Measurements from ENCODE around the gene BCL2L1.
A peak's percentile ranks its signal among the peaks of the same experiment; 100 is the strongest.

The BCL2L1 gene

GRCh38 chr20:31662372-31662854 is 60.3 kb downstream of the BCL2L1 start:
- H3K9ac ChIP-seq (ENCODE audit: low read length) = peak overlapping the region; percentile 69; the same call in 1 of the 2 replicates
- TF ChIP-seq EZH2 (IDR thresholded peaks at IDR 0.05; ENCODE audit: borderline replicate concordance, low read length) = no peak
- 0 out of 2 replicates have a peak, but pooled peaks have one; percentile 49 for TF ChIP-seq CTCF (IDR thresholded peaks at IDR 0.05; ENCODE audit: low read length)
- no peak overlapping the region for H2AFZ ChIP-seq (ENCODE audit: low read length)

GRCh38 chr20:31661625-31662371 is 60.9 kb downstream of the BCL2L1 start:
- no peaks in the 10 kb centered on the region for H3K27me3 ChIP-seq (ENCODE audit: insufficient read depth, low read length)
- no peaks in the 10 kb centered on the region for H3K79me2 ChIP-seq (ENCODE audit: insufficient read depth, low read length)
- no peaks in the 10 kb centered on the region for H3K9me2 ChIP-seq (ENCODE audit: low read depth, low read length)
- H3K9me3 ChIP-seq (ENCODE audit: low read length) = no peaks in the 10 kb centered on the region
- H3K9ac ChIP-seq (ENCODE audit: low read length) = peak overlapping the region; percentile 69
- peaks cover 28% of the 10 kb centered on the region; the same call in 1 of the 2 replicates for H3K36me3 ChIP-seq (ENCODE audit: insufficient read depth, low read length)
- H3F3A ChIP-seq (ENCODE audit: insufficient read depth, low read length) = no peaks in the 10 kb centered on the region
- H3K4me3 ChIP-seq (ENCODE audit: low read depth, low read length, poor library complexity, severe bottlenecking) = peak overlapping the region; percentile 62
- H4K20me1 ChIP-seq (ENCODE audit: insufficient read depth, low read length) = no peaks in the 10 kb centered on the region
- peak; percentile 55 for TF ChIP-seq CTCF (IDR thresholded peaks at IDR 0.05; ENCODE audit: low read length)
- TF ChIP-seq EZH2 (IDR thresholded peaks at IDR 0.05; ENCODE audit: borderline replicate concordance, low read length) = no peak
- H3K27ac ChIP-seq (ENCODE audit: low read depth, low read length, poor library complexity, severe bottlenecking) = peak overlapping the region; percentile 85
- peaks cover 32% of the 10 kb centered on the region for H3K4me1 ChIP-seq (ENCODE audit: insufficient read depth, low read length, severe bottlenecking)
- H3K4me2 ChIP-seq (ENCODE audit: low read length) = peak overlapping the region; percentile 95
- no peak overlapping the region for H2AFZ ChIP-seq (ENCODE audit: low read length)

More at GRCh38 chr20:31662372-31662854, 60.3 kb downstream of the BCL2L1 start:
- Histone ChIP-seq H3F3A (ENCODE audit: insufficient read depth, low read length) (no peaks in the 10 kb centered on the region), H3K4me1 (ENCODE audit: insufficient read depth, low read length, severe bottlenecking) (peaks cover 38% of the 10 kb centered on the region), H3K9me3 (ENCODE audit: low read length) (no peaks in the 10 kb centered on the region), H3K4me2 (ENCODE audit: low read length) (peak overlapping the region; percentile 95), H3K27ac (ENCODE audit: low read depth, low read length, poor library complexity, severe bottlenecking) (peak overlapping the region; percentile 85), H4K20me1 (ENCODE audit: insufficient read depth, low read length) (no peaks in the 10 kb centered on the region), H3K9me2 (ENCODE audit: low read depth, low read length) (no peaks in the 10 kb centered on the region), H3K79me2 (ENCODE audit: insufficient read depth, low read length) (no peaks in the 10 kb centered on the region), H3K36me3 (ENCODE audit: insufficient read depth, low read length) (peaks cover 28% of the 10 kb centered on the region; the same call in 1 of the 2 replicates), H3K27me3 (ENCODE audit: insufficient read depth, low read length) (no peaks in the 10 kb centered on the region), H3K4me3 (ENCODE audit: low read depth, low read length, poor library complexity, severe bottlenecking) (peak overlapping the region; percentile 62)

GRCh38 chr20:31654534-31654933 is 68.1 kb downstream of the BCL2L1 start:
- Histone ChIP-seq H3K9ac (ENCODE audit: low read length) (no peak overlapping the region), H3K27ac (ENCODE audit: low read depth, low read length, poor library complexity, severe bottlenecking) (no peak overlapping the region)
- TF ChIP-seq EZH2 (IDR thresholded peaks at IDR 0.05; ENCODE audit: borderline replicate concordance, low read length) = no peak

More at GRCh38 chr20:31654534-31654933, 68.1 kb downstream of the BCL2L1 start:
- H3K4me2 ChIP-seq (ENCODE audit: low read length) = no peak overlapping the region
- no peaks in the 10 kb centered on the region for H3K27me3 ChIP-seq (ENCODE audit: insufficient read depth, low read length)
- H3K4me1 ChIP-seq (ENCODE audit: insufficient read depth, low read length, severe bottlenecking) = peaks cover 7% of the 10 kb centered on the region
- H3K9me2 ChIP-seq (ENCODE audit: low read depth, low read length) = no peaks in the 10 kb centered on the region
- H4K20me1 ChIP-seq (ENCODE audit: insufficient read depth, low read length) = no peaks in the 10 kb centered on the region
- no peaks in the 10 kb centered on the region for H3K36me3 ChIP-seq (ENCODE audit: insufficient read depth, low read length)
- no peak overlapping the region for H3K4me3 ChIP-seq (ENCODE audit: low read depth, low read length, poor library complexity, severe bottlenecking)
- no peaks in the 10 kb centered on the region for H3F3A ChIP-seq (ENCODE audit: insufficient read depth, low read length)
- no peaks in the 10 kb centered on the region for H3K9me3 ChIP-seq (ENCODE audit: low read length)
- H2AFZ ChIP-seq (ENCODE audit: low read length) = no peak overlapping the region
- H3K79me2 ChIP-seq (ENCODE audit: insufficient read depth, low read length) = no peaks in the 10 kb centered on the region

Measured in OCI-LY1 (cell line).